ENCODE measurements around the gene CCT2. TPM values are rescaled to one million over a fixed set of nuclear protein-coding genes. Genes with fewer than 3 reads are reported as not detected.

CCT2 gene
- total RNA-seq, 1 experiment from 2014 or later: 345 TPM

DNA sequence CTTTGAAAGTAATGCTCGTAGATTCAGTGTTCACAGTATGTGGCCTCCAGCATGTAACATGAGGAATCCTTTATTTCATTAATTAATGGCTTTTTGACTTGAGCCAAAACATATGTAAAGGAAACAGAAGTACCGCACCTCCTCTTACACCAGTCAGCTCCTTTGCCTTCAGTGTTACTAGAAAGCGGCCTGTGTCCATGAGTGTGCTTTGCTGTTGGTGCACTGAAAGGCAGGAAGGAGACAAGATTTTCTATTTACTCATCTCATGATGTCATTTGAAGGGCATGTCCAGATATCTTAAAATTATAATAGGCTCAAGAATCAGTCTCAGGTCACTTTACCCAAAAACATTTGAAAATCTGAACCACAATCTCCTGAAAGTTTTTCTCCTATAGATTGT lies 9.9 kb upstream of the CCT2 start:
- peaks cover 4% of the 10 kb centered on the region for H3K4me1 ChIP-seq (ENCODE audit: insufficient read depth, low read length)
- no peak overlapping the region for H3K9ac ChIP-seq (ENCODE audit: low read length)
- H3F3A ChIP-seq (ENCODE audit: low read length, unreplicated experiment): no peaks in the 10 kb centered on the region
- H4K20me1 ChIP-seq (ENCODE audit: low read length): no peaks in the 10 kb centered on the region
- intact Hi-C loops (cut with micrococcal nuclease): no loop called here
- no peak overlapping the region for H3K4me2 ChIP-seq (ENCODE audit: low read length)
- peaks cover 27% of the 10 kb centered on the region for H3K36me3 ChIP-seq (ENCODE audit: low read depth, low read length)
- H3K27me3 ChIP-seq (ENCODE audit: low read length): no peaks in the 10 kb centered on the region
- TF ChIP-seq EZH2 (IDR thresholded peaks at IDR 0.05; ENCODE audit: low read length, unreplicated experiment): no peak
- TF ChIP-seq, protein P1, sequence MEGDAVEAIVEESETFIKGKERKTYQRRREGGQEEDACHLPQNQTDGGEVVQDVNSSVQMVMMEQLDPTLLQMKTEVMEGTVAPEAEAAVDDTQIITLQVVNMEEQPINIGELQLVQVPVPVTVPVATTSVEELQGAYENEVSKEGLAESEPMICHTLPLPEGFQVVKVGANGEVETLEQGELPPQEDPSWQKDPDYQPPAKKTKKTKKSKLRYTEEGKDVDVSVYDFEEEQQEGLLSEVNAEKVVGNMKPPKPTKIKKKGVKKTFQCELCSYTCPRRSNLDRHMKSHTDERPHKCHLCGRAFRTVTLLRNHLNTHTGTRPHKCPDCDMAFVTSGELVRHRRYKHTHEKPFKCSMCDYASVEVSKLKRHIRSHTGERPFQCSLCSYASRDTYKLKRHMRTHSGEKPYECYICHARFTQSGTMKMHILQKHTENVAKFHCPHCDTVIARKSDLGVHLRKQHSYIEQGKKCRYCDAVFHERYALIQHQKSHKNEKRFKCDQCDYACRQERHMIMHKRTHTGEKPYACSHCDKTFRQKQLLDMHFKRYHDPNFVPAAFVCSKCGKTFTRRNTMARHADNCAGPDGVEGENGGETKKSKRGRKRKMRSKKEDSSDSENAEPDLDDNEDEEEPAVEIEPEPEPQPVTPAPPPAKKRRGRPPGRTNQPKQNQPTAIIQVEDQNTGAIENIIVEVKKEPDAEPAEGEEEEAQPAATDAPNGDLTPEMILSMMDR (conservative IDR thresholded peaks at IDR 0.05; ENCODE audit: low read depth, low read length): no peak
- no peak for TF ChIP-seq EZH2phosphoT487 (IDR thresholded peaks at IDR 0.05; ENCODE audit: borderline replicate concordance, low read length)
- no peak overlapping the region for H2AFZ ChIP-seq (ENCODE audit: low read length)
- ChIA-PET CTCF (no interaction called here), POLR2A (ENCODE audit: unreplicated experiment) (no interaction called here)
- ATAC-seq (peak; percentile 40; the same call in 1 of the 2 replicates), DNase-seq (no peak)
- H3K79me2 ChIP-seq (ENCODE audit: low read length): no peaks in the 10 kb centered on the region
- no TSS peak for BruUV-seq (replicated peaks)
- no peak overlapping the region for H3K4me3 ChIP-seq (ENCODE audit: low read length)
- no peaks in the 10 kb centered on the region for H3K9me2 ChIP-seq (replicated peaks; ENCODE audit: low read length)
- no peak overlapping the region for H3K27ac ChIP-seq (ENCODE audit: low read length)
- H3K9me3 ChIP-seq (ENCODE audit: low read length): no peaks in the 10 kb centered on the region

DNA sequence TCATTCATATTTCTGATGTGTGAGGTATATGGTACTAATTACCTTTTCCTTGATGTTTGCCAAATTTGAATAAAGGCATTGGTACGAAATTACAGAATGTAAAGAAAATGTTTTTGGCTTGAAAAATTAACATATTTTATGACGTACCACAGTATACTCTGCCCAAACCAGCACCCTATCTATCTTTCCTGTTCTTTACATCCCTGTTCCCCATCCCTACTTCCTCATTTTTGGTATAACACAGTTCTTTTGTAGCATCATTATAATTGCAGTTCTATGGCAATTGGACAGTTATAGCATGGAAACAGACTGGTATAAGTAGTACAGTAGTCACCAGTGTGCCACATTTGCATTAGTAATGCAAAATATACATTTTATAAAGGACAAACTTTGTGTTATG lies 7.0 kb upstream of the CCT2 start:
- ATAC-seq (no peak), DNase-seq (no peak)
- Histone ChIP-seq H3K27me3 (ENCODE audit: low read length) (no peaks in the 10 kb centered on the region), H3K9me3 (ENCODE audit: low read length) (no peaks in the 10 kb centered on the region), H3K36me3 (ENCODE audit: low read depth, low read length) (peaks cover 16% of the 10 kb centered on the region; the same call in 1 of the 2 replicates), H3K79me2 (ENCODE audit: low read length) (no peaks in the 10 kb centered on the region), H3K4me3 (ENCODE audit: low read length) (no peak overlapping the region), H3K27ac (ENCODE audit: low read length) (no peak overlapping the region), H3K9ac (ENCODE audit: low read length) (no peak overlapping the region), H3K4me1 (ENCODE audit: insufficient read depth, low read length) (peaks cover 7% of the 10 kb centered on the region; the same call in 1 of the 2 replicates), H4K20me1 (ENCODE audit: low read length) (no peaks in the 10 kb centered on the region), H3K4me2 (ENCODE audit: low read length) (no peak overlapping the region), H2AFZ (ENCODE audit: low read length) (no peak overlapping the region), H3F3A (ENCODE audit: low read length, unreplicated experiment) (no peaks in the 10 kb centered on the region), H3K9me2 (replicated peaks; ENCODE audit: low read length) (no peaks in the 10 kb centered on the region)
- BruUV-seq (replicated peaks): no TSS peak
- intact Hi-C loops (cut with micrococcal nuclease): no loop called here
- ChIA-PET CTCF (no interaction called here), POLR2A (ENCODE audit: unreplicated experiment) (interaction anchor here (0.7 kb wide), 1 partner anchor 262 kb away, joined by 8 read pairs; no protein-coding TSS in a partner anchor)
- no peak for TF ChIP-seq EZH2 (IDR thresholded peaks at IDR 0.05; ENCODE audit: low read length, unreplicated experiment)
- TF ChIP-seq, protein P1 (conservative IDR thresholded peaks at IDR 0.05; ENCODE audit: low read depth, low read length): no peak
- no peak for TF ChIP-seq EZH2phosphoT487 (IDR thresholded peaks at IDR 0.05; ENCODE audit: borderline replicate concordance, low read length)

DNA sequence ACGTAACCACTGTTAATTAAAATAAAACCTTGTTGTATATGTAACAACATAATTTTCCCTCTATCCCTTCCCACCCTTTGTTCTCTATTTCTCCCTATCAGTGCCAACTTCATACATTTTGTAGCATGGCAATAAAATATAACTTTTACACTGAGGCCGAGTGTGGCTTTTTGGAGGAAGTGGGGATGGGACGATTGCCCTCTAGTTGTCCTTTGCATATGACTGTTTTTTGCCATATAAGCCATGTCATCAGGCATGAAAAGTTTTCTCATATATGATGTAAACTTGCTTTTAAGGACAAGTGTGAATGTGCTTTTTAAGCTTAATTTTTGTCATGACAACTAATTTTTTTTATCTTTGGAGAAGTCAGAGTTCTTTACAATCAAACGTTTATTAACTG lies 6.2 kb upstream of the CCT2 start:
- CTCF ChIA-PET: no interaction called here
- Histone ChIP-seq H3K27me3 (ENCODE audit: low read length) (no peaks in the 10 kb centered on the region), H3K79me2 (ENCODE audit: low read length) (no peaks in the 10 kb centered on the region), H2AFZ (ENCODE audit: low read length) (no peak overlapping the region), H4K20me1 (ENCODE audit: low read length) (no peaks in the 10 kb centered on the region), H3K27ac (ENCODE audit: low read length) (no peak overlapping the region), H3K9me2 (replicated peaks; ENCODE audit: low read length) (no peaks in the 10 kb centered on the region), H3F3A (ENCODE audit: low read length, unreplicated experiment) (no peaks in the 10 kb centered on the region), H3K4me3 (ENCODE audit: low read length) (no peak overlapping the region), H3K9me3 (ENCODE audit: low read length) (no peaks in the 10 kb centered on the region), H3K9ac (ENCODE audit: low read length) (no peak overlapping the region), H3K4me2 (ENCODE audit: low read length) (no peak overlapping the region), H3K4me1 (ENCODE audit: insufficient read depth, low read length) (peaks cover 7% of the 10 kb centered on the region; the same call in 1 of the 2 replicates), H3K36me3 (ENCODE audit: low read depth, low read length) (peaks cover 14% of the 10 kb centered on the region; the same call in 1 of the 2 replicates)
- DNase-seq (no peak), ATAC-seq (no peak)
- intact Hi-C loops (cut with micrococcal nuclease): no loop called here
- BruUV-seq (replicated peaks): no TSS peak
- TF ChIP-seq EZH2phosphoT487 (IDR thresholded peaks at IDR 0.05; ENCODE audit: borderline replicate concordance, low read length): no peak
- no peak for TF ChIP-seq EZH2 (IDR thresholded peaks at IDR 0.05; ENCODE audit: low read length, unreplicated experiment)
- TF ChIP-seq, protein P1 (conservative IDR thresholded peaks at IDR 0.05; ENCODE audit: low read depth, low read length): no peak
- POLR2A ChIA-PET (ENCODE audit: unreplicated experiment): no interaction called here
